Stomach smooth muscle (tissue), 2 donors: ENCODE results near the gene DOCK10.

Source experiments
- H3K27ac ChIP-seq: one replicate; pipeline ENCODE4 v1.7.0; 2013; ENCODE audit warnings: mild to moderate bottlenecking, low read length, inconsistent platforms
- H3K27me3 ChIP-seq, 2 donors: one replicate each; pipeline ENCODE4 v1.7.0; 2013; ENCODE audit warnings: low read length in 2 of 2; ENCODE audit not compliant: insufficient read depth in 2 of 2, control insufficient read depth in 1 of 2
- H3K36me3 ChIP-seq, 2 donors: one replicate each; pipeline ENCODE4 v1.7.0; 2013; ENCODE audit warnings: low read length in 2 of 2; ENCODE audit not compliant: control insufficient read depth in 2 of 2, insufficient read depth in 2 of 2
- H3K4me1 ChIP-seq: one replicate; pipeline ENCODE4 v1.7.0; 2013; ENCODE audit warnings: low read length; ENCODE audit not compliant: control insufficient read depth, insufficient read depth
- H3K4me3 ChIP-seq, 2 donors: one replicate each; pipeline ENCODE4 v1.7.0; 2013; ENCODE audit warnings: low read length in 2 of 2
- H3K9ac ChIP-seq, 2 donors: one replicate each; pipeline ENCODE4 v1.7.0; 2013; ENCODE audit warnings: low read length in 2 of 2, mild to moderate bottlenecking in 1 of 2
- H3K9me3 ChIP-seq, 2 donors: one replicate each; pipeline ENCODE4 v1.7.0; 2013; ENCODE audit warnings: low read length in 2 of 2; ENCODE audit not compliant: control insufficient read depth in 2 of 2
- donor health status: healthy.
- donor health status: Pancreatic carcinoma.

The DOCK10 gene

GRCh38 chr2:225013425-225014365, 28.6 kb downstream of the DOCK10 start:
- no peak overlapping the region for H3K27ac ChIP-seq

GRCh38 chr2:225011585-225011984, 30.7 kb downstream of the DOCK10 start:
- H3K4me1 ChIP-seq = no peaks in the 10 kb centered on the region
- no peak overlapping the region for H3K9ac ChIP-seq
- H3K27ac ChIP-seq = no peak overlapping the region

More at GRCh38 chr2:225013425-225014365, 28.6 kb downstream of the DOCK10 start:
- Histone ChIP-seq H3K36me3 (no peaks in the 10 kb centered on the region), H3K9ac (no peak overlapping the region), H3K9me3 (no peaks in the 10 kb centered on the region), H3K4me3 (no peak overlapping the region), H3K4me1 (no peaks in the 10 kb centered on the region), H3K27me3 (no peaks in the 10 kb centered on the region)

GRCh38 chr2:225010804-225011203, 31.5 kb downstream of the DOCK10 start:
- no peaks in the 10 kb centered on the region for H3K9me3 ChIP-seq

More at GRCh38 chr2:225011585-225011984, 30.7 kb downstream of the DOCK10 start:
- H3K4me3 ChIP-seq = no peak overlapping the region
- no peaks in the 10 kb centered on the region for H3K27me3 ChIP-seq
- H3K9me3 ChIP-seq = no peaks in the 10 kb centered on the region
- H3K36me3 ChIP-seq = no peaks in the 10 kb centered on the region

GRCh38 chr2:225009768-225010167, 32.5 kb downstream of the DOCK10 start:
- H3K9me3 ChIP-seq = no peaks in the 10 kb centered on the region
- no peaks in the 10 kb centered on the region for H3K4me1 ChIP-seq
- H3K36me3 ChIP-seq = no peaks in the 10 kb centered on the region
- no peaks in the 10 kb centered on the region for H3K27me3 ChIP-seq
- no peak overlapping the region for H3K9ac ChIP-seq
- H3K27ac ChIP-seq = no peak overlapping the region
- no peak overlapping the region for H3K4me3 ChIP-seq

More at GRCh38 chr2:225010804-225011203, 31.5 kb downstream of the DOCK10 start:
- no peak overlapping the region for H3K4me3 ChIP-seq
- H3K9ac ChIP-seq = no peak overlapping the region
- H3K27me3 ChIP-seq = no peaks in the 10 kb centered on the region
- H3K27ac ChIP-seq = no peak overlapping the region
- H3K36me3 ChIP-seq = no peaks in the 10 kb centered on the region
- H3K4me1 ChIP-seq = no peaks in the 10 kb centered on the region

- Histone ChIP-seq H3K36me3 (no peaks in the 10 kb centered on the region), H3K27ac (no peak overlapping the region), H3K9me3 (no peaks in the 10 kb centered on the region), H3K4me3 (no peak overlapping the region), H3K27me3 (no peaks in the 10 kb centered on the region), H3K9ac (no peak overlapping the region), H3K4me1 (no peaks in the 10 kb centered on the region)
These were observed 33.3 kb downstream of the DOCK10 start for GRCh38 chr2:225008935-225009334.

- Histone ChIP-seq H3K4me3 (no peak overlapping the region), H3K27ac (no peak overlapping the region), H3K9ac (no peak overlapping the region), H3K27me3 (no peaks in the 10 kb centered on the region), H3K9me3 (no peaks in the 10 kb centered on the region), H3K36me3 (no peaks in the 10 kb centered on the region), H3K4me1 (no peaks in the 10 kb centered on the region)
These were observed 34.0 kb downstream of the DOCK10 start for GRCh38 chr2:225008179-225008856.

GRCh38 chr2:225006730-225007129, 35.5 kb downstream of the DOCK10 start:
- Histone ChIP-seq H3K27ac (no peak overlapping the region), H3K9me3 (no peaks in the 10 kb centered on the region), H3K4me3 (no peak overlapping the region), H3K4me1 (no peaks in the 10 kb centered on the region), H3K27me3 (no peaks in the 10 kb centered on the region), H3K9ac (no peak overlapping the region), H3K36me3 (no peaks in the 10 kb centered on the region)

GRCh38 chr2:225004597-225004996, 37.7 kb downstream of the DOCK10 start:
- H3K27me3 ChIP-seq = no peaks in the 10 kb centered on the region
- H3K36me3 ChIP-seq = no peaks in the 10 kb centered on the region
- no peak overlapping the region for H3K4me3 ChIP-seq
- no peaks in the 10 kb centered on the region for H3K4me1 ChIP-seq
- no peak overlapping the region for H3K9ac ChIP-seq
- no peak overlapping the region for H3K27ac ChIP-seq
- no peaks in the 10 kb centered on the region for H3K9me3 ChIP-seq

GRCh38 chr2:225002656-225003045, 39.6 kb downstream of the DOCK10 start:
- H3K36me3 ChIP-seq = no peaks in the 10 kb centered on the region
- no peaks in the 10 kb centered on the region for H3K4me1 ChIP-seq
- no peaks in the 10 kb centered on the region for H3K27me3 ChIP-seq
- no peak overlapping the region for H3K27ac ChIP-seq
- H3K9ac ChIP-seq = no peak overlapping the region
- H3K4me3 ChIP-seq = no peak overlapping the region
- H3K9me3 ChIP-seq = no peaks in the 10 kb centered on the region

GRCh38 chr2:225002039-225002655, 40.1 kb downstream of the DOCK10 start:
- Histone ChIP-seq H3K9ac (no peak overlapping the region), H3K27me3 (no peaks in the 10 kb centered on the region), H3K9me3 (no peaks in the 10 kb centered on the region), H3K4me3 (no peak overlapping the region), H3K4me1 (no peaks in the 10 kb centered on the region), H3K36me3 (no peaks in the 10 kb centered on the region), H3K27ac (no peak overlapping the region)
